SU-DHL-6 (cell line): Measurements from ENCODE around the gene AGO3.

Experiments
- CTCF ChIP-seq: fragments of 200-600 bp; sonication (generic); IDR thresholded peaks from one replicate; pipeline ENCODE4 v1.5.1; 2017; ENCODE audit warnings: antibody characterized with exemption, mild to moderate bottlenecking, low read length, moderate library complexity; ENCODE audit not compliant: insufficient read depth, poor library complexity, severe bottlenecking
- EZH2phosphoT487 ChIP-seq: fragments of 200-600 bp; sonication (generic), shearing (Covaris generic); conservative IDR thresholded peaks from 2 replicates; pipeline ENCODE4 v1.6.1; 2018; ENCODE audit warnings: mild to moderate bottlenecking, antibody characterized with exemption, low read length, moderate library complexity, mixed read lengths

GRCh38 chr1:36097693-36098585 lies 167.0 kb downstream of the AGO3 start:
- TF ChIP-seq CTCF (no peak), EZH2phosphoT487 (no peak)
